GM18502 (cell line): ENCODE results near the gene RNPEP.
A peak's percentile ranks its signal among the peaks of the same experiment; 100 is the strongest.
"Not testable (repeated sequence)": the region's sequence is repeated elsewhere in the genome, so short reads cannot be mapped to it uniquely, and the experiment has no call there.

Source experiments
- ATAC-seq: cut with Tn5 transposase; IDR thresholded peaks from one replicate; pipeline ENCODE4 v1.9.1; 2021; ENCODE audit warnings: mild to moderate bottlenecking; ENCODE audit not compliant: unreplicated experiment, poor library complexity

The RNPEP gene

GRCh38 chr1:201982623-201983379 lies at the start of gene RNPEP:
Gene RNPEP, plus strand, starts transcription at chr1:201982648. Its CDS starts 19 bp downstream, at chr1:201982667.
- peak; percentile 71 for ATAC-seq

GRCh38 chr1:201933840-201934430 lies 48.5 kb upstream of the RNPEP start:
- no peak for ATAC-seq

DNA sequence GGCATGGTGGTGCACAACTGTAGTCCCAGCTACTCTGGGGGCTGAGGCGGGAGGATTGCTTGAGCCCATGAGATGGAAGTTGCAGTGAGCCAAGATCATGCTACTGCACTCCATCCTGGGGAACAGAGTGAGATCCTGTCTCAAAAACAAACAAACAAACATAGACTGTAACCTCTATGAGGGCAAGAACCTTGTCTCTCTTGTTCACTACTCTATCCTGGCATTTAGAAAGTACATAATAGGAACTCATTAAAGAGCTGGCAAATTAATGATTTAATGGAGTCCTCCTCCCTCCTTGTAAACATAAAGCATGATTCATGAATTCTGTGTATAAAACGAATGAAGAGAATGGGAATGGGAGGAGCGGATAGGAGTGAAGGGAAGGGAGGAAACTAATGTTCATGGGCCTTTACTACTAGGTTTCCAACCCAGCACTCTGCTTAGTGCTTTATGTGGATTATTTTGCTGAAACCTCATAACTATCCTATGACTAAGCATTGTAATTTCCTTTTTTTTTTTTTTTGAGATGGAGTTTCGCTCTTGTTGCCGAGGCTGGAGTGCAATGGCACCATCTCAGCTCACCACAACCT lies 44.7 kb upstream of the RNPEP start:
- ATAC-seq: no peak

GRCh38 chr1:201938440-201939035 lies 43.9 kb upstream of the RNPEP start:
- no peak for ATAC-seq

GRCh38 chr1:201939148-201939547 lies 43.3 kb upstream of the RNPEP start:
- no peak for ATAC-seq

DNA sequence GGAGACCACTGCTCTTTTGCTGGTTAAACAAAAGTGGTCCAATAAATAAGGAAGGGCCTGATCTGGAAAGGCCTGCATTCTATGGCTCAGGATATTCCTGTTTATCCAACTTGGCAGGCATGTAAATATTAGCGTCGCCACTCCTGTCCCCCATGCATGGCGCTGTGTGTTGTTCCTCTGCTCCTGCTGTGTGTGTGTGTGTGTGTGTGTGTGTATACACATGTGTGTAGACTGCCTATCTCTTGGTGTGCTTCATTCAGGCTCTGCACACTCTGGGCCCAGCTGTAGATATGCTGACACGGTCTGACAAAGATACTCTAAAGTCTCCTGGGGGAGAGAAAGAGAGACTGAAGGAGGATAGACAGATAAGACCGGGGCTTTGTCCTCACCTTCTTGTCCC lies 42.9 kb upstream of the RNPEP start:
- no peak for ATAC-seq

DNA sequence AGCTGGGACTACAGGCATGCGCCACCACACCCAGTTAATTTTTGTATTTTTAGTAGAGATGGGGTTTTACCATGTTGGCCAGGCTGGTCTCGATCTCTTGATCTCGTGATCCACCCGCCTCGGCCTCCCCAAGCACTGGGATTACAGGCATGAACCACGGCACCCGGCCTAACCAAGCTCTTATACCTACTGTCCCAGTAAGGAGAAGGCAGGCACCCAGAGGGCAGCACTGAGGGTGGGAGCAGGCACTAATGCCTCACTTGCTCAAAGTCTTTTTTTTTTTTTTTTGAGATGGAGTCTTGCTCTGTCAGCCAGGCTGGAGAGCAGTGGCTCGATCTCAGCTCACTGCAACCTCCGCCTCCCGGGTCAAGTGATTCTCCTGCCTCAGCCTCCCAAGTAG lies 42.1 kb upstream of the RNPEP start:
- ATAC-seq: not testable (repeated sequence)

- no peak for ATAC-seq
Observed at GRCh38 chr1:201941420-201942128, 40.9 kb upstream of the RNPEP start.

DNA sequence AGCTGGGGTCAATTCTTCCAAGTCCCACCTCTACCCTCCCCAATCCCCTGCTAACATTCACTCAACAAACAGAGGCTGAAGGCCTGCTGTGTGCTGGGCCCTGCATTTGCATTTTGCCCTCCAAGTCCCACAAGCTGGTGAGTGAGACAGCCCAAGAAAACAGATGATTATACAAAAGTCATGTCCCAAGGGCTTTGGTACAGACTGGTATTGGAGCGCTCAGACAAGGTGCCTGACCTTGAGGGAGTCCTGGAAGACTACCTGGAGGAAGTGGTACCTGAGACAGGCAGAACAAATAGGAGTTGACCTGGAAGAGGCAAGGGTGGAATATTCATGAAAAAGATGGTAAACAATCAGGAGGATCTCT lies 40.3 kb upstream of the RNPEP start:
- ATAC-seq: no peak

- no peak for ATAC-seq
Observed at GRCh38 chr1:201944002-201944401, 38.4 kb upstream of the RNPEP start.

GRCh38 chr1:201944639-201945038 lies 37.8 kb upstream of the RNPEP start:
- no peak for ATAC-seq

GRCh38 chr1:201945157-201945556 lies 37.3 kb upstream of the RNPEP start:
- ATAC-seq: no peak

DNA sequence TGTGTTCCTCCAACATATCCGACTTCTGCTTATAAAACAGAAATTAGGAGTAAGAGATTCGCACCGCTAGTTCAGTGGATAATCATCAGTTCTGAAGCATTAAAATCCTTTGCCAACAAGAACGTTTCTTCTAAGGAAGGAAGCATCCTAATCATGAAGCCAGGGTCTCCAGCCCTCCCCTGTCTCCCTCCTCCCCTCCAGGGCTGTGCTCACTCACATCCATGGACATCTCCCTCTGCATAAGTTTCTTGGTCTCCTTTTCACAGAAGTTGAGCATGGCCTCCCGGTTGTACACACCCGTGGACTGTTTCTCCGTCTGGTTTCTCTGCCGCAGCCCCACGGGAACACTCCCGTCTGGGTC lies 36.6 kb upstream of the RNPEP start:
- ATAC-seq: no peak

- no peak for ATAC-seq
Observed at GRCh38 chr1:201946224-201946908, 36.1 kb upstream of the RNPEP start, which contains the start of gene LMOD1. Gene LMOD1, minus strand, starts transcription at chr1:201946548. Its CDS starts 208 bp downstream, at chr1:201946340.

DNA sequence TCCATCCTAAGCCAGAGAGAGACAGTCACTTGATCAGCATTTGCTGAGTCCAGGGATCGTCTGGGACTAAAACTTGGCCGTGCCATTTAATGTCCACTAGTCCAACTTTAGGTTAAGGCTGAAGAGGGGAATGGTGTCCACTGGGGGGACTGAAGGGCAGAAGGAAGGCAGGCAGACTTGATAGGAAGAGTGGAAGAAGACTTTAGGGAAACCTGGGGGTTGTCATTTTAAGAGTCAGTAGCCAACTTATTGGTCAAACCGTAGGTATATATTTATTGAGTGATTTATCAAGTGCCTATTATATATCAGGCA lies 34.8 kb upstream of the RNPEP start:
- ATAC-seq: no peak

GRCh38 chr1:201949491-201949890 lies 33.0 kb upstream of the RNPEP start:
- no peak for ATAC-seq

GRCh38 chr1:201954263-201955008 lies 28.0 kb upstream of the RNPEP start:
- no peak for ATAC-seq

DNA sequence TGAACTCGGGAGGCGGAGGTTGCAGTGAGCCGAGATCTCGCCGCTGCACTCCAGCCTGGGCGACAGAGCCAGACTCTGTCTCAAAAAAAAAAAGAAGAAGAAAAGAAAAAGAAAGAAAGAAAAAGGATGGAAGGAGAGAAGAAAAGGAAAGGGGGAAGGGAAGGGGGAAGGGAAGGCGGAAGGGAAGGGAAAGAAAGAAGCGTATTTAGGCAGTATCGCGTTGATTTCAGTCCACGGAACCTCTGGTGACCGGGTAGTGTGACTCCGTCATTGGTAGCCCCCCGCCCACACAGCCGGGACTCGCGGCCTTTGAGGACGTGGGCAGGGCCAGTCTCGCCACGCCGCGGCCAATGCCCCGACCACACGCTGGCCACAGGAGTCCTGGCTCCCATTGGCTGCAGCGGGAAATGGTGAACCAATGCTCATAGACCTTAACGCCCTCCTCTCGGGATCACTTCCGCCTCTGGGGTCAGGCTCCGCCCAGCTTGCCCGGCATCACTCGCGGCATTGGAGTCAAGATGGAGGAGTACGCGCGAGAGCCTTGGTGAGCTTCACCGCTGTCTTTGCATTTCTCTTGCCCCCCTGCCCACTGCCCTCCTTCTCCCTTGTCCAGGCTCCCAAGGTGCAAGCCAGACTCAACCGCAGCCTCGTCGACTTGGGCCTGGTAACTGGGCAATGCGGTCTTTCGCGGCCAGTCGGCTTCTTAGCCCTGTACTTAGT lies 27.3 kb upstream of the RNPEP start, which contains the start of gene TIMM17A:
TSS of gene TIMM17A (plus strand) at position 495 of the 720 bp plus-strand sequence. CDS start at position 519, 24 bp downstream.
- peak; percentile 98 for ATAC-seq

DNA sequence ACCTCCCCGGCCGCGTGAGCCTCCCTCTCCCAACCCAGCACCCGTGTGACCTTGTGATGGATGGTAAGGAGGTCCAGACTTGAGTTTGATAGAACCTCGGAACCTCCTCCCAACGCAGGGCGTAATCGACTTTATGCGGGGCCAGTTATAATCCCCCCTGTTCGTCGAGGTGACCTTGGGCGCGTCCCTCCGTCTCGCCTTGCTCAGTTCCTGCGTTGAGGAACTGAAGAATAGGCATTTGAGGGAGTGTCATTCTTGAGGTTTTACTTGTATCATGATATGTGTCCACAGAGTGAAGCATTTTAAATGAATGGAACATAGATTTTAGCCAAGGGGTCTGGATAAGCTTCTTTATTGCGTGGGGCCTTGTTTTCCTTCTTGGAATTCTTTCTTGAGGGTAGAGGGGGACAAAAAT lies 26.7 kb upstream of the RNPEP start:
- ATAC-seq: peak; percentile 41
